ENCODE measurements around the gene TAF6L. TPM values are rescaled to one million over a fixed set of nuclear protein-coding genes. Genes with fewer than 3 reads are reported as not detected.

The TAF6L gene
- total RNA-seq, 1 experiment from 2014 or later = 37.7 TPM

DNA sequence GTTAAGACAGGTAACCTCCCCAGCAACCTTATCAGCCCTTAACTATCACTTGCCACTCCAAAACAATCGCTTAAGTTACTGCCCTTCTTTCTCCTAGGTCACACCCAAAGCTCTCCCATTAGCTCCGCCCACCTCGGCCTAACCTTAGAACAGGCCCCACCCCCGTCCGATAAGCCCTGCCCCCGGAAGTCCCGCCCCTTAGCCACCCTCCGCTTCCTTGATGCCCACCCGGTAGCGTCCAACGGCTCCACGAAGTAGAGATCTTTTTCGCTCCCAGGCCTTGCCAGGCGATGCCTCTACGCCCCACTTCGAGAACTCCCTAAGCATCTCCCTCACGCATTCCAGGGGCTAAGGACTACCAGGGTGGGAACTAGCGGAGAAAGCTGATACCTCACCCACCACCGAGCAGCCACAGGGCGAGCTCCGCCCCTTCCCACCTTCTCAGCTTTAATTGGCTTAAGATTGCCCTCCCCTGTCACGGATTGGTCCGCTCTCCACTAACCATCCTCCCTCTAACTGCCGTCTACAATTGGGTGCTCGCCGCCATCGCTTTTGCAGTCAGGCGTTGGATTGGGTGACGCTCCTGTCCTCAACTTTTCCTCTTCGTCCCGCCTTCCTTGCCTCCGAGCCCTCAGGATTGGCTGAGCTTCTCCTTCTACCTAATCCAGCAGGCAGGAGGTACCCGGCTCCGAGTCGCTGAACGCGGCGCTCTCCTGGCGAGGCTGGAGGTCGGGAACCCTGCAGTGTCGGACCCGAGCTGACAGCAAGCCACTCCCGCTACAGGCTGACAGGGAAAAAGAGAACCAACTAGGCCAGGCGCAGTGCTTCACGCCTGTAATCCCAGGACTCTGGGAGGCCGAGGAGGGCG lies 17.2 kb upstream of the TAF6L start, which contains the start of gene ZBTB3:
TSS of gene ZBTB3 (minus strand) at position 425 of the 868 bp plus-strand sequence. CDS start 496 bp downstream, outside the sequence.
- Histone ChIP-seq H3K4me2 (ENCODE audit: insufficient read depth, insufficient read length, low read length) (peak within 1 kb of the TSS; percentile 45), H3K4ac (ENCODE audit: low read depth, low read length) (no peak within 1 kb of the TSS)
- H3K9me3 Mint-ChIP-seq = no peaks in the 10 kb centered on the region

More for the DNA sequence above, 17.2 kb upstream of the TAF6L start, which contains the start of gene ZBTB3:
- Histone ChIP-seq H3K9me3 (ENCODE audit: control insufficient read depth, low read depth, low read length) (no peaks in the 10 kb centered on the region), H3K79me2 (ENCODE audit: insufficient read depth, low read length) (peaks cover 21% of the 10 kb centered on the region; the same call in 1 of the 2 replicates), H2BK20ac (ENCODE audit: low read depth, low read length, poor library complexity, severe bottlenecking) (no peak within 1 kb of the TSS), H3K18ac (ENCODE audit: insufficient read length, low read depth, low read length) (peak within 1 kb of the TSS; percentile 88), H2AK5ac (ENCODE audit: insufficient read length, low read length) (no peak within 1 kb of the TSS), H4K91ac (ENCODE audit: insufficient read length, low read depth, low read length) (no peak within 1 kb of the TSS), H2BK5ac (ENCODE audit: insufficient read length, low read length) (no peak within 1 kb of the TSS), H3K14ac (ENCODE audit: insufficient read depth, low read length) (peak within 1 kb of the TSS; percentile 80), H4K8ac (replicated peaks; ENCODE audit: insufficient read length, low read depth, low read length) (no peak within 1 kb of the TSS), H2BK12ac (ENCODE audit: insufficient read length, low read depth, low read length) (no peak within 1 kb of the TSS), H3K4me1 (ENCODE audit: insufficient read depth, low read length) (no peaks in the 10 kb centered on the region), H3K27me3 (ENCODE audit: insufficient read depth, low read length) (no peaks in the 10 kb centered on the region), H2AFZ (ENCODE audit: low read length) (peak within 1 kb of the TSS; percentile 46), H3K27ac (ENCODE audit: insufficient read length, low read depth, low read length) (peak within 1 kb of the TSS; percentile 50), H3K23me2 (ENCODE audit: insufficient read length, low read depth, low read length, poor library complexity, severe bottlenecking) (peaks cover 3% of the 10 kb centered on the region), H2BK15ac (ENCODE audit: low read depth, low read length) (no peak within 1 kb of the TSS), H4K5ac (ENCODE audit: insufficient read length, low read depth, low read length) (no peak within 1 kb of the TSS), H3K56ac (ENCODE audit: insufficient read length, low read depth, low read length) (no peak within 1 kb of the TSS), H3K79me1 (ENCODE audit: insufficient read depth, low read depth, low read length, poor library complexity, severe bottlenecking) (peaks cover 10% of the 10 kb centered on the region), H3T11ph (ENCODE audit: low read length) (no peak within 1 kb of the TSS), H3K9ac (ENCODE audit: extremely low read depth, insufficient read length, low read length) (peak within 1 kb of the TSS; percentile 79), H2BK120ac (ENCODE audit: low read depth, low read length, poor library complexity, severe bottlenecking) (no peak within 1 kb of the TSS), H3K23ac (ENCODE audit: insufficient read length, low read depth, low read length) (no peak within 1 kb of the TSS), H4K20me1 (ENCODE audit: control insufficient read depth, insufficient read depth, insufficient read length) (no peaks in the 10 kb centered on the region)
- no peak for TF ChIP-seq CTCF (conservative IDR thresholded peaks at IDR 0.05)
- peak; percentile 100 for DNase-seq
- Mint-ChIP-seq H3K27ac (peak within 1 kb of the TSS; percentile 99), H3K36me3 (ENCODE audit: insufficient read depth in 1 of 3, low read depth in 3 of 3) (peaks cover 27 to 40% (median 31%) of the 10 kb centered on the region in 3 experiments), H3K4me1 (peaks cover 27 to 36% of the 10 kb centered on the region in 2 experiments), H3K27me3 (ENCODE audit: low read depth) (no peaks in the 10 kb centered on the region), H3K4me3 (peak within 1 kb of the TSS; percentile 97 to 99)
- no CpG with 5 or more reads among the region's 47 CpGs for WGBS (ENCODE audit: extremely low coverage, insufficient read length, low lambda C conversion rate)
